GM21619 (cell line): ENCODE data around the gene EXOSC3.

Experiments
- ATAC-seq: cut with Tn5 transposase; IDR thresholded peaks from one replicate; pipeline ENCODE4 v1.9.1; 2021; ENCODE audit not compliant: unreplicated experiment

Gene EXOSC3

GRCh38 chr9:37739222-37739621 is 45.6 kb downstream of the EXOSC3 start:
- ATAC-seq = no peak

- no peak for ATAC-seq
These were observed 51.9 kb downstream of the EXOSC3 start for GRCh38 chr9:37732952-37733351.

- no peak for ATAC-seq
These were observed 52.6 kb downstream of the EXOSC3 start for GRCh38 chr9:37732086-37732741.

GRCh38 chr9:37730839-37731238 is 54.0 kb downstream of the EXOSC3 start:
- no peak for ATAC-seq

GRCh38 chr9:37730256-37730655 is 54.6 kb downstream of the EXOSC3 start:
- no peak for ATAC-seq
